GM18873 (cell line): Measurements from ENCODE around the gene ITGA11.

Experiments
- ATAC-seq: cut with Tn5 transposase; IDR thresholded peaks from one replicate; pipeline ENCODE4 v1.9.1; 2021; ENCODE audit warnings: mild to moderate bottlenecking, moderate library complexity, moderate number of reproducible peaks; ENCODE audit not compliant: unreplicated experiment, low FRiP score

Gene ITGA11

DNA sequence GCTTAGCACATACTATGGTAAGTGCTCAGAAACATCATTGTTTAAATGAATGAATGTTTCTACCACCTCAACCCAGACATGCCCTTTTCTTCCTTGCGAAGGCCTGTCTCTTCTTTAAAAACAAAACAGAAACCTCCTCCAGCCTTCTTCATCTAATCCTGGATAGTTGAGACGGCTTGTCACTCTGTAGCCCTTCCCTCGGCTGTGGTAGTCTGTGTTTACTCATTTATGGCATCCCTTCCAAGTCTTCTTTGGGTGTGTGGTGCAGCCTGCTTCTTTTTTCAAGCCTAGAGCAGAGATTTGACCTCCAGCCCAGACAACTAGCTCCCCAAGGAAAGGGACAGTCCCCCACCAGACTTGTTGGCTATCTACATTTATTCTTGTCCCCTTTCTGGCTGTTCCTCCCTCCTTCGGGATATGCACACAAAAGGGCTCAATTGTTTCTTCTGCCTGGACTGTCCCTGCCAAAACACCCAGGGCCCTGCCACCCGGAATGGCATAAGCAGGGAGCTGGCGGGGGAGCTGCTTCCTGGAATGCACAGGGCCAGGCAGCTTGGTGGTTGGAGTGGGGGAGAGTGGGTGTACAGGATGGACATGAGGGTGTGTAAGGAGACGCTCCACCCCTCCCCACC is 67.8 kb downstream of the ITGA11 start:
- no peak for ATAC-seq

DNA sequence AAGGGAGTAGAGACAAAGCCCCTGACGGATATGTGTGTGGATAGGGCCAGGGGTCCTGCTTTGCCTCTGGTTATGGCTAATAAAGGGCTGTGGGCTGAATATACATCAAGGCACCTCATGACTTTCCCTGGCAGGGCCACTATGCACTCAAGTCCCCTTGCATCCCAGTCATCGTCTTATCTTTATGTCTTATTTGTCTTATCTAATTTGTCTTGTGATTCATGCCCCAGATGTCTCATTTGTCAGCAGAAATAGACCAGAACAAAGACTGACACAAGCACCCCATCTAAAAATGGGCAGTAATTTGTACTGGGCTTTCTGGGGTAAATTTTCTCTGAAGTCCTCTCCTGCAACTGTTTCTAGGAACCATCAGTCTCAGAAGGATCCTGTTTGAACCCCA is 68.6 kb downstream of the ITGA11 start:
- ATAC-seq = no peak

- ATAC-seq = no peak
Observed at GRCh38 chr15:68362537-68363126, 69.3 kb downstream of the ITGA11 start.

DNA sequence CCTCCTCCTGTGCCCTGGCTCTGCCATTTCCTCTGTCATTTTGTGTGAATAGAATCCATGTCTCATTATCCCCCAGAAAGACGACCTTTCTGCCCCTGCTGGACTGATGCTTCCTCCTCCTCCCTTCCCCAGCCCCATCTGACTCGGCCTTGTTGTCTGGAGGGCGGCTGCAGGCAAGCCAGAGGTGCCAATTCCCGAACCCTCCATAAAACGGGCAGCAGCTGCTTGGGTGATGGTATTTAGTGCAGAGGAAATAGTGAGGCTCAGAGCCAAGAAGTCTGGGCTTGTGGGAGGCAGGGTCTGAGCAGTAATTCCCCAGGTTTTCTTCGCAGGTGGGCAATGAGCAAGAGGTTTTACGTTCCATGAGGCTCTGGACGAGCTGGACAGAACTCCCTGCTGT is 71.2 kb downstream of the ITGA11 start:
- ATAC-seq = no peak

GRCh38 chr15:68356778-68357177 is 75.2 kb downstream of the ITGA11 start:
- ATAC-seq = no peak

DNA sequence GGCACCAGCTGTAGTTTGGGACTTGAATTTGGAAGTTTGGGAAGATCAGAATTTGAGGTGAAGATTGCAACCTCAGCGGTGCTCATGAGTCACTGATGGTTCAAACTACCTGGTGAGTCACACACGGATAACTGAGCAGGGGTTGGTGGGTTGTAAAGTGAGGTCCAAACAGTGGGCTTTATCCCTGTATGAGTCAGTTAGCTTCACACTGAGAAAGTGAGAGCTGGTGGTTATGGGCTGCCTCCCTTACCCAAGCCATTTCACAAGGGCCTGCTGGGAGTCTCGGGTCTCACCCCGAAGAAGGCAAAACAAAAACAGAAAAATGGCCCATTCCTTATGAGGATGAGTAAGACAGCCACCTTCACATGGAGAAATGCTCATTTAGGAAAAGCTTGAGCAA is 77.0 kb downstream of the ITGA11 start:
- ATAC-seq = no peak

GRCh38 chr15:68354268-68354667 is 77.7 kb downstream of the ITGA11 start:
- ATAC-seq = no peak

GRCh38 chr15:68353421-68354135 is 78.4 kb downstream of the ITGA11 start:
- ATAC-seq = no peak

DNA sequence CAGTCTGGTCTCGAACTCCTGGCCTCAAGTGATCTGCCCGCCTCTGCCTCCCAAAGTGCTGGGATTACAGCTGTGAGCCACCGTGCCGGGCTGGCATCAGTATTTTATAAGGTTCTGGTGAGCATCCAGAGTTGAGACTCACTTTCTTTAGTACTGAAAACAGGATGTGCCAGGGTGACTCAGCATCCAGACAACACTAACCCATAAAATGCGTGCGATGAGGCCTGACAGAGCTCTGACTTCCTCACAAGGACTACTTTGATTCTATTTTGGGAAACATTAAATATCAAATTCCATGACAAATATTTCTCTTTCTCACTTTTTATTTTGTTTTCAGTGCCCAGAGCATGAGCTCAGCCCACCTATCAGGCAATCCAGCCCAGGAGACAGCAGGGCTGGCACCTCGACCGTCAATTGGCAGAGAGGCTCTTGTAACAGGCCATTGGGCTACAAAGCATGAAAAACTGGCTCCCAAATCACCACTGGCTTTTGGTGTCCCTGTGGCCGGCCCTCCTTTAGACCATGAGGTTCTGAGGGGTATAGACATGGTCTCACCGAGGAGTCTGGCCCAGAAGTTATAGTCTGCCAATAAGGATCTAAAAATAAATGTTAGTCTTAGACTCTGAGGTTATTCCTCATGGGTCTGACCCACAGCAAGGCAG is 79.4 kb downstream of the ITGA11 start:
- ATAC-seq = no peak

GRCh38 chr15:68349151-68349550 is 82.8 kb downstream of the ITGA11 start:
- no peak for ATAC-seq

- ATAC-seq = no peak
Observed at GRCh38 chr15:68348606-68349005, 83.4 kb downstream of the ITGA11 start.

- ATAC-seq = no peak
Observed at GRCh38 chr15:68348081-68348480, 83.9 kb downstream of the ITGA11 start.

GRCh38 chr15:68347392-68347791 is 84.6 kb downstream of the ITGA11 start:
- no peak for ATAC-seq

GRCh38 chr15:68346979-68347378 is 85.0 kb downstream of the ITGA11 start:
- ATAC-seq = no peak

DNA sequence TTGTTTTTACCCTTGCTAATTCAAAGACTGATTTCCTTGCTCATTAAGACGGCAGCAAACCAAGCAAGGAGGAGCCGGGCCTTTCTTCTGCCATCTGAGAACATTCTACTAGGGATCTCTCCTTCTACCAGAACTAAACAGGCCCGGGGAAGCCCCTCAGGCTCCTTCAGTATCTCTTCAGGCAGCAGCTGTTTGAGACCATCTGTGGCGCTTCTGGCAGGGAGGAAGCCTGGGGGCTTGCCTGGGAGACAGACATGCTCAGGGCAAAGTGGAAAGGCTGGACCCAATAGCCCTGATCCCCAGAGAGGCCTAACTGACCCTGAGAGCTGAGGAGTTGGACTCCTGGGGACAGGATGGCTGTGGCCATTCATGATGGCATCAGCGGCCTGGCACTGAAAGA is 86.5 kb downstream of the ITGA11 start:
- no peak for ATAC-seq

DNA sequence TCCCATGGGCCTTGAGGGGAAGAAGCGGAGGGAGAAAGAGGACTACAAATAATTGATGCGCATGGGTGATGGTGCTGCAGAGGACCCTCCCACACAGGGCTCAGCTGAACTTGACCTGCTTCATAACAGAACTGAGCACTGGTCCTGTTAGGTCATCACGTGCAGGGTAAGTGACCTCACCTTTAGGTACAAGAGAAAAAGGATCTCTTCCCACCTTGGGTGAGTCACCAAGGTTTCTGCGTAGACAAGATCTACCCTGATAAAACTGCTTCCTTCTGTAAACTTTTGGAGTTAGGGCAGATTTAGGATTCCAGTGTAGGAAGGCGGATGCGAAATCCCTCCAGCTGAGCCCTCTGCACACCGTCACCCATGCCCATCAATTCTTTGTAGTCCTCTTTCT is 87.4 kb downstream of the ITGA11 start:
- ATAC-seq = no peak

- no peak for ATAC-seq
Observed at GRCh38 chr15:68343579-68344225, 88.3 kb downstream of the ITGA11 start.

DNA sequence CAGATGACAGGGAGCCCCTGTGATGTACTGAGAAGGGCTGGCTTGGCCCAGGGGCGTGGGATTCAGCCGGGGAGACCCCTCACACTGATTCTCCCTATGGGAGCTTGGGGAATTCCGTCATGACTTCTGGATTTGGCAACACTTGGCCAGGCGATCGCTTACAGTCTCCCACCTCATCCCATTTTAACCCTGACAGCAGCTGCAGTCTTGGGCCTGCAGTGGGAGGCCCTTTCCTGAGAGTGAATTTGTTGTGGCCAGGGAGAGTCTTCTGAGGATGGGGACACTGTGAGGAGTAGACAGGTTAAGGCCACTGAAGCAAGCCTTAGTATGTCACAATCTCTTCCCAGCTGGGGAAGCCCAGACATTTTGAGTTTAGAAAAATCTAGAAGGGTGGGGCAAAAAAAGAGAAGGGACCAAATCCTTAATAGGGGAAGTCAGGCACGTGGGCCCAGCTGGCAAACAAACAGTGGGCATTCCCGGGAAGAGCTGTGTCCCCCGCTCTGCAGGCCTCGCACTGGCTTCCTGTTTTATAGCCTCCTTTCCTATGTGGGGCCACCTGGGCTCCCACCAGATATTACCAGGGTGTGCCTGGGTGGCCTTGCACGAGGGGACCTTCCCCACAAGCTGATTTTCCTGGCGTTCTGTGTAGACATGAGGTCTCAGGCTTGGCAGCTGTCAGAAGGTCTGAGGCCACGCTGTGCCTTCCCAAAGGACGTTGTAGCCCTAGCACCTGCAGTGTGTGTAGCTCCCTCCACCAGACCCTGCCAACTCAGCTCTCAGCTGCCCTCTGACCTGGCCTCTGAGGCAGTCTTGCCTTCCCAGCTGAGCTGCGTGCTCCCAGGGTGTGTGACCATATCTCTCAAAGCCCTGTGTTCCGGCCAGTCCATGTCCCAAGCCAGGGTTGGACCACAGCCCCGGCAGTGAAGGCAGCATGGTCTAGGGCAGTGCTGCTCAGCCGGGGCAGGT is 89.9 kb downstream of the ITGA11 start:
- ATAC-seq = no peak

DNA sequence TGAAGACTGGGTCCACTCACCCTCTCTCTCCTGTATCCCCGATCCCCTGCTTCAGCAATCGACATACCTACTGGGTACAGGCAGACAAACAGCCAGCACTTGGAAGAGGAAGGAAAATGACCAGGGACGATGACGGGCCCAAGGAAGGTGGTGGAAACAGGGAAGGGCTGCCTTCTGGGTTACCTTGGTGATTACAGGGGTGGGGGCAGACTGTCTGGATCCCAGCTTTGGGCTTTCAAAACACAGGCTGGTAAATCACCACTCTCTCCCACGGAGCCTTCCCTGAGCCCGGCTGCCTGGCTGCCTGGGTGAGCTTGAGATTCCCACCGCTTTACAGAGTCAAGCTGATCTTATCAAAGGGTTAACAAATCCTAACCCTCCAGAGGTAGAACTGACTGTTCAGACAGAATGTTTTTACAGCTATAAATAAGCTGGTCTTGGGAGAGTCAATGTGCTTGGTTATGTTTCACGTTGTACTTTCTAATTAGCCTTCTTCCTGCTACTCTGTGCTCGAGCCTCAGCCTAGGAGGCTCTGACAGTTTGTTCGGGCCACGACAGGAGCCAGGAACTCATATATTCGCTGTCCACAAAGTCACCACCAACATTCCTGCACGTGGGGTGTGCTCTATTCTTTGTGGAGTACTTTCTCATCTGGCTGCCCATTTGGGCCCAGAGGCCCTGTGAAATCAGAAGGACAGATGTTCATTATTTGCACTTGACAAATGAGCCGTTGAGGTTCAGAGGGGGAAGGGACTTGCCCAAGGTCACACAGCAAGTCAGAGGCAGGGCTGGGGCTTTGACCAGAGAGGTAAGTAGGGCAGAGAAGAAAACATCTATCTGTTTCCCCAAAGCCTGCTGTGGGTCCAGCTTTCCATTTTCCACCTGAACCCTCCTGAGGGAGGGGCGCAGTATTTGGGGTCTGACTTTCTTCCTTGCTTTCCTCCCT is 91.0 kb downstream of the ITGA11 start:
- no peak for ATAC-seq
